Liver (tissue), 9 donors: ENCODE data around the gene TMEM98. TPM values are rescaled to one million over a fixed set of nuclear protein-coding genes. Genes with fewer than 3 reads are reported as not detected.
"Not testable (repeated sequence)": the region's sequence is repeated elsewhere in the genome, so short reads cannot be mapped to it uniquely, and the experiment has no call there.

Experiments used
- DNase-seq: peaks from one replicate; pipeline ENCODE4 v3.0.0-alpha.2; 2017; ENCODE audit warnings: low spot score
- H3K27ac ChIP-seq, 2 donors: one replicate each; pipeline ENCODE4 v1.7.0; 2013; ENCODE audit warnings: inconsistent platforms in 2 of 2, low read length in 2 of 2, control low read depth in 1 of 2, low read depth in 1 of 2, mild to moderate bottlenecking in 1 of 2
- H3K27me3 ChIP-seq, 4 donors: one replicate each; pipeline versions ENCODE4 v1.6.1 to v1.7.0; 2013; ENCODE audit warnings: low read length in 3 of 4, inconsistent platforms in 1 of 4, mild to moderate bottlenecking in 1 of 4, moderate library complexity in 1 of 4; ENCODE audit not compliant: control insufficient read depth in 4 of 4, insufficient read depth in 4 of 4
- H3K36me3 ChIP-seq, 4 donors: one replicate each; pipeline versions ENCODE4 v1.6.1 to v1.7.0; 2013; ENCODE audit warnings: low read length in 3 of 4, mild to moderate bottlenecking in 3 of 4, low read depth in 1 of 4, moderate library complexity in 1 of 4; ENCODE audit not compliant: control insufficient read depth in 4 of 4, insufficient read depth in 3 of 4
- H3K4me1 ChIP-seq, 4 donors: one replicate each; pipeline versions ENCODE4 v1.6.1 to v1.7.0; 2013; ENCODE audit warnings: low read length in 3 of 4, mild to moderate bottlenecking in 3 of 4, moderate library complexity in 1 of 4; ENCODE audit not compliant: control insufficient read depth in 4 of 4, insufficient read depth in 4 of 4
- H3K4me3 ChIP-seq, 3 donors: one replicate each; pipeline versions ENCODE4 v1.6.1 to v1.7.0; 2013; ENCODE audit warnings: low read length in 3 of 3, control low read depth in 1 of 3, low read depth in 1 of 3, mild to moderate bottlenecking in 1 of 3
- H3K9ac ChIP-seq, 2 donors: one replicate each; pipeline ENCODE4 v1.7.0; 2013; ENCODE audit warnings: low read length in 2 of 2, mild to moderate bottlenecking in 2 of 2, moderate library complexity in 2 of 2, control low read depth in 1 of 2, low read depth in 1 of 2
- H3K9me3 ChIP-seq, 4 donors: one replicate each; pipeline versions ENCODE4 v1.6.1 to v1.7.0; 2013; ENCODE audit warnings: low read length in 3 of 4; ENCODE audit not compliant: control insufficient read depth in 4 of 4
- EGR1 ChIP-seq, 2 donors: IDR thresholded peaks; 2 replicates each; pipeline ENCODE4 v1.6.1; 2016 to 2018; ENCODE audit warnings: antibody characterized with exemption in 2 of 2, low read depth in 2 of 2
- FOXA1 ChIP-seq: IDR thresholded peaks from 2 replicates; pipeline ENCODE4 v1.6.1; 2016; ENCODE audit warnings: antibody characterized with exemption
- FOXA2 ChIP-seq: IDR thresholded peaks from 2 replicates; pipeline ENCODE4 v1.6.1; 2016; ENCODE audit warnings: antibody characterized with exemption
- GABPA ChIP-seq, 2 donors: IDR thresholded peaks in 1 of 2; conservative IDR thresholded peaks in 1 of 2; 2 replicates each; pipeline ENCODE4 v1.6.1; 2016; ENCODE audit warnings: antibody characterized with exemption in 2 of 2, mild to moderate bottlenecking in 1 of 2, moderate library complexity in 1 of 2
- HNF4G ChIP-seq: IDR thresholded peaks from 2 replicates; pipeline ENCODE4 v1.6.1; 2016; ENCODE audit warnings: antibody characterized with exemption
- JUND ChIP-seq, 2 donors: IDR thresholded peaks; 2 replicates each; pipeline ENCODE4 v1.6.1; 2016; ENCODE audit warnings: antibody characterized with exemption in 2 of 2
- RAD21 ChIP-seq, 2 donors: IDR thresholded peaks; 2 replicates each; pipeline ENCODE4 v1.6.1; 2016; ENCODE audit warnings: antibody characterized with exemption in 2 of 2, mild to moderate bottlenecking in 2 of 2
- RXRA ChIP-seq, 2 donors: IDR thresholded peaks; 2 replicates each; pipeline ENCODE4 v1.6.1; 2017 to 2018; ENCODE audit warnings: antibody characterized with exemption in 2 of 2, mild to moderate bottlenecking in 1 of 2
- SP1 ChIP-seq: IDR thresholded peaks from 2 replicates; pipeline ENCODE4 v1.6.1; 2018; ENCODE audit warnings: antibody characterized with exemption, mild to moderate bottlenecking
- TAF1 ChIP-seq: conservative IDR thresholded peaks from 2 replicates; pipeline ENCODE4 v1.6.1; 2016; ENCODE audit warnings: antibody characterized with exemption, mild to moderate bottlenecking
- WGBS: extraction: QIAGEN DNeasy Blood & Tissue Kit; methylation state at CpG from one replicate; pipeline ENCODE4 v1.1.7; 2013; 5-methylcytosine and 5-hydroxymethylcytosine counted together
- polyA plus RNA-seq, 2 donors: library from polyadenylated mRNA; stranded (reverse) in 1 of 2; unstranded in 1 of 2; fragments of 200-250 nt in 1 of 2; fragments of >200 nt in 1 of 2; fragmentation: Nextera tagmentation in 1 of 2; extraction: Ambion mirVana in 1 of 2; gene quantifications; one replicate each; pipeline versions ENCODE4 v1.2.1 to v1.2.3, GENCODE V29; 2013 to 2015
- total RNA-seq, 2 donors: library from RNA; depleted of rRNA; stranded (reverse); fragments of >200 nt; gene quantifications; one replicate each; pipeline ENCODE4 v1.2.3, GENCODE V29; 2014
- TF ChIP-seq, protein P1 (sequence below): IDR thresholded peaks from 2 replicates; pipeline ENCODE4 v1.6.1; 2016; ENCODE audit warnings: antibody characterized with exemption
- TF ChIP-seq, protein P2 (sequence below): fragments of 150-350 bp; IDR thresholded peaks from 2 replicates; pipeline ENCODE4 v1.5.1; 2017; ENCODE audit warnings: improper control_type of control experiment, low read depth, low read length; ENCODE audit not compliant: missing input control
- TF ChIP-seq, protein P3 (sequence below): IDR thresholded peaks from 2 replicates; pipeline ENCODE4 v1.6.1; 2016; ENCODE audit warnings: antibody characterized with exemption
- donor health status: healthy.
- donor health status: healthy.
- donor health status: healthy.
- donor health status: healthy.
- donor health status: healthy.

TMEM98 gene
- total and polyA plus RNA-seq, 4 donors = 7.0 to 17.5 (median 10.7) TPM

DNA sequence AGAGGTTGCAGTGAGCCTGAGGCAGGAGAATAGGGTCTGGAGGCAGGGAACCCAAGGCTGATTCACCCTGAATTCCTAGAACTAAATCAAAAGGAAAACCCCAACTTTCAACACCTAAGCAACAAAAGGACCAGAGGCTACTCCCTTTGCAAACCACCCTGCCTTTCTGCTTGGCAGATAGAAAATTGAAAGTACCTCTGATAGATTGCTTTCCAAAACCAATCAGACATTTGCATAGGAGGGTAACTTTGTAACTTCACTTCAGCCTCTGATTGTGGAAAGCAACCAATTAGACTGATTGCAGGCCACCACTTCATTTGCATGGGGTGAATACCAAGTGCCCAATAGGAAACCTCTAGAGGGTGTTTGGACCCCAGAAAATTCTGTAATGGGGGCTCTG, 10.9 kb upstream of the TMEM98 start:
- Histone ChIP-seq H3K4me3 (no peak overlapping the region), H3K9ac (no peak overlapping the region), H3K27me3 (no peaks in the 10 kb centered on the region), H3K9me3 (no peaks in the 10 kb centered on the region), H3K4me1 (peaks cover 0 to 6% (median 3%) of the 10 kb centered on the region in 4 donors), H3K27ac (no peak overlapping the region), H3K36me3 (no peaks in the 10 kb centered on the region)
- DNase-seq = no peak
- TF ChIP-seq SP1 = no peak
- TF ChIP-seq, protein P1, sequence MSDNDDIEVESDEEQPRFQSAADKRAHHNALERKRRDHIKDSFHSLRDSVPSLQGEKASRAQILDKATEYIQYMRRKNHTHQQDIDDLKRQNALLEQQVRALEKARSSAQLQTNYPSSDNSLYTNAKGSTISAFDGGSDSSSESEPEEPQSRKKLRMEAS = no peak
- no peak for TF ChIP-seq GABPA (IDR thresholded peaks at IDR 0.05 in 1 of 2, conservative IDR thresholded peaks at IDR 0.05 in 1 of 2)
- TF ChIP-seq RXRA (IDR thresholded peaks at IDR 0.05) = no peak
- TF ChIP-seq, protein P2, sequence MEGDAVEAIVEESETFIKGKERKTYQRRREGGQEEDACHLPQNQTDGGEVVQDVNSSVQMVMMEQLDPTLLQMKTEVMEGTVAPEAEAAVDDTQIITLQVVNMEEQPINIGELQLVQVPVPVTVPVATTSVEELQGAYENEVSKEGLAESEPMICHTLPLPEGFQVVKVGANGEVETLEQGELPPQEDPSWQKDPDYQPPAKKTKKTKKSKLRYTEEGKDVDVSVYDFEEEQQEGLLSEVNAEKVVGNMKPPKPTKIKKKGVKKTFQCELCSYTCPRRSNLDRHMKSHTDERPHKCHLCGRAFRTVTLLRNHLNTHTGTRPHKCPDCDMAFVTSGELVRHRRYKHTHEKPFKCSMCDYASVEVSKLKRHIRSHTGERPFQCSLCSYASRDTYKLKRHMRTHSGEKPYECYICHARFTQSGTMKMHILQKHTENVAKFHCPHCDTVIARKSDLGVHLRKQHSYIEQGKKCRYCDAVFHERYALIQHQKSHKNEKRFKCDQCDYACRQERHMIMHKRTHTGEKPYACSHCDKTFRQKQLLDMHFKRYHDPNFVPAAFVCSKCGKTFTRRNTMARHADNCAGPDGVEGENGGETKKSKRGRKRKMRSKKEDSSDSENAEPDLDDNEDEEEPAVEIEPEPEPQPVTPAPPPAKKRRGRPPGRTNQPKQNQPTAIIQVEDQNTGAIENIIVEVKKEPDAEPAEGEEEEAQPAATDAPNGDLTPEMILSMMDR = no peak
- TF ChIP-seq HNF4G = no peak
- TF ChIP-seq, protein P3, sequence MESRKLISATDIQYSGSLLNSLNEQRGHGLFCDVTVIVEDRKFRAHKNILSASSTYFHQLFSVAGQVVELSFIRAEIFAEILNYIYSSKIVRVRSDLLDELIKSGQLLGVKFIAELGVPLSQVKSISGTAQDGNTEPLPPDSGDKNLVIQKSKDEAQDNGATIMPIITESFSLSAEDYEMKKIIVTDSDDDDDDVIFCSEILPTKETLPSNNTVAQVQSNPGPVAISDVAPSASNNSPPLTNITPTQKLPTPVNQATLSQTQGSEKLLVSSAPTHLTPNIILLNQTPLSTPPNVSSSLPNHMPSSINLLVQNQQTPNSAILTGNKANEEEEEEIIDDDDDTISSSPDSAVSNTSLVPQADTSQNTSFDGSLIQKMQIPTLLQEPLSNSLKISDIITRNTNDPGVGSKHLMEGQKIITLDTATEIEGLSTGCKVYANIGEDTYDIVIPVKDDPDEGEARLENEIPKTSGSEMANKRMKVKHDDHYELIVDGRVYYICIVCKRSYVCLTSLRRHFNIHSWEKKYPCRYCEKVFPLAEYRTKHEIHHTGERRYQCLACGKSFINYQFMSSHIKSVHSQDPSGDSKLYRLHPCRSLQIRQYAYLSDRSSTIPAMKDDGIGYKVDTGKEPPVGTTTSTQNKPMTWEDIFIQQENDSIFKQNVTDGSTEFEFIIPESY = no peak
- no peak for TF ChIP-seq TAF1
- TF ChIP-seq RAD21 (IDR thresholded peaks at IDR 0.05) = no peak
- no peak for TF ChIP-seq JUND (IDR thresholded peaks at IDR 0.05)

DNA sequence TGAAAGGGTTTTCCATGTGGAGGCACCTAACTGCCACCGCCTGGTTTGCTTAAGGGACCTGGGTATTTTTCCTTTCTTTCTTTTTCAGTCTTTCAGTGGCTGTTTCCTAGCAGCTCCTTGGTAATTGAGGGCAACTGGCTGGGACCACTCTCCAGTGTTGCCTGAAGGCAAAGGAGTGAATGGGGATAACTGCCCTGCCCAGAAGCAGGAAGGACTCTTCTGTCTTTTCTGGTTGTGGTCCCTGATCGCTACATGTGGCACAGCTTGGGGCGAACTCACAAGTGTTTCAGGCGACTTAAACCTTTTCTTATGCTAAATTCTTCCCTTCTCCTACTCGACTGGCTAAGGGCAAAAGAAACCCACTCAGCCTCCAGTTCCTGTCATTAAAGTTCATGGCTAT, 10.1 kb upstream of the TMEM98 start:
- Histone ChIP-seq H3K27ac (no peak overlapping the region), H3K9me3 (no peaks in the 10 kb centered on the region), H3K36me3 (no peaks in the 10 kb centered on the region), H3K4me3 (no peak overlapping the region), H3K27me3 (no peaks in the 10 kb centered on the region), H3K9ac (no peak overlapping the region), H3K4me1 (no peaks in the 10 kb centered on the region)
- DNase-seq = peak; percentile 6
- WGBS = 89% methylated on average over 5 of the region's 5 CpGs
- TF ChIP-seq RAD21 (IDR thresholded peaks at IDR 0.05) (no peak), HNF4G (no peak), EGR1 (IDR thresholded peaks at IDR 0.05; ENCODE audit: low read depth in 2 of 2) (no peak), JUND (IDR thresholded peaks at IDR 0.05) (no peak), FOXA2 (no peak), FOXA1 (no peak)
- TF ChIP-seq, protein P1 = no peak
- TF ChIP-seq, protein P3 = no peak

DNA sequence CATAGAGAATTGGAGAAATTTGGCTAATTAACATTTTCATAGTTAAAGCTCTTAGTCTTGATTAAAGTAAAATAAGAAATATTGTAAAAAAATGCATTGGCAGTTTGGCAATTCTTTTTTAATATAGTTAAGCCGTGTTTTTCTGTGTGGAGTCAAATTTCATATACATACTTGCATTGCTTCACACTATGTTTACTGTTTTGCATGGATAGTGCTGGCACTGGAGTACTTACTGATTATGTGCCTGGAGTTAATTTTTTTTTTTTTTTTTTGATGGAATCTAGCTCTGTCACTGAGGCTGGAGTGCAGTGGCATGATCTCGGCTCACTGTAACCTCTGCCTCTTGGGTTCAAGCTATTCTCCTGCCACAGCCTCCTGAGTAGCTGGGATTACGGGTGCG, 8.1 kb upstream of the TMEM98 start:
- DNase-seq, H3K4me1 ChIP-seq, H3K9ac ChIP-seq, H3K27ac ChIP-seq, H3K9me3 ChIP-seq, H3K36me3 ChIP-seq, H3K4me3 ChIP-seq, H3K27me3 ChIP-seq: not testable (repeated sequence)
- WGBS = 93% methylated on average over 4 of the region's 4 CpGs
